Measurements from ENCODE around the gene MAP1LC3B.

GRCh38 chr16:87412371-87412995 is 20.3 kb downstream of the MAP1LC3B start:
- TF ChIP-seq, protein P1, sequence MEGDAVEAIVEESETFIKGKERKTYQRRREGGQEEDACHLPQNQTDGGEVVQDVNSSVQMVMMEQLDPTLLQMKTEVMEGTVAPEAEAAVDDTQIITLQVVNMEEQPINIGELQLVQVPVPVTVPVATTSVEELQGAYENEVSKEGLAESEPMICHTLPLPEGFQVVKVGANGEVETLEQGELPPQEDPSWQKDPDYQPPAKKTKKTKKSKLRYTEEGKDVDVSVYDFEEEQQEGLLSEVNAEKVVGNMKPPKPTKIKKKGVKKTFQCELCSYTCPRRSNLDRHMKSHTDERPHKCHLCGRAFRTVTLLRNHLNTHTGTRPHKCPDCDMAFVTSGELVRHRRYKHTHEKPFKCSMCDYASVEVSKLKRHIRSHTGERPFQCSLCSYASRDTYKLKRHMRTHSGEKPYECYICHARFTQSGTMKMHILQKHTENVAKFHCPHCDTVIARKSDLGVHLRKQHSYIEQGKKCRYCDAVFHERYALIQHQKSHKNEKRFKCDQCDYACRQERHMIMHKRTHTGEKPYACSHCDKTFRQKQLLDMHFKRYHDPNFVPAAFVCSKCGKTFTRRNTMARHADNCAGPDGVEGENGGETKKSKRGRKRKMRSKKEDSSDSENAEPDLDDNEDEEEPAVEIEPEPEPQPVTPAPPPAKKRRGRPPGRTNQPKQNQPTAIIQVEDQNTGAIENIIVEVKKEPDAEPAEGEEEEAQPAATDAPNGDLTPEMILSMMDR (IDR thresholded peaks at IDR 0.05; ENCODE audit: low read length) = no peak
- no peak for TF ChIP-seq EZH2 (IDR thresholded peaks at IDR 0.05; ENCODE audit: borderline replicate concordance, low read length)

All from OCI-LY1 (cell line).